Muscle of back (tissue), 11 donors: Measurements from ENCODE around the gene TOM1. TPM values are rescaled to one million over a fixed set of nuclear protein-coding genes. Genes with fewer than 3 reads are reported as not detected.
"Not testable (repeated sequence)": the region's sequence is repeated elsewhere in the genome, so short reads cannot be mapped to it uniquely, and the experiment has no call there.

ENCODE experiments used
- DNase-seq, 3 donors: peaks; one replicate each; pipeline versions ENCODE4 v3.0.0 to v3.0.0-alpha.2; 2013
- polyA plus RNA-seq, 10 donors: library from polyadenylated mRNA; unstranded; fragments of 120-200 nt; gene quantifications; one replicate each; pipeline ENCODE4 v1.2.1, GENCODE V29; 2013; ENCODE audit not compliant: insufficient read length in 10 of 10

The TOM1 gene
- polyA plus RNA-seq, 10 donors = 24.1 to 32.3 (median 30.0) TPM

DNA sequence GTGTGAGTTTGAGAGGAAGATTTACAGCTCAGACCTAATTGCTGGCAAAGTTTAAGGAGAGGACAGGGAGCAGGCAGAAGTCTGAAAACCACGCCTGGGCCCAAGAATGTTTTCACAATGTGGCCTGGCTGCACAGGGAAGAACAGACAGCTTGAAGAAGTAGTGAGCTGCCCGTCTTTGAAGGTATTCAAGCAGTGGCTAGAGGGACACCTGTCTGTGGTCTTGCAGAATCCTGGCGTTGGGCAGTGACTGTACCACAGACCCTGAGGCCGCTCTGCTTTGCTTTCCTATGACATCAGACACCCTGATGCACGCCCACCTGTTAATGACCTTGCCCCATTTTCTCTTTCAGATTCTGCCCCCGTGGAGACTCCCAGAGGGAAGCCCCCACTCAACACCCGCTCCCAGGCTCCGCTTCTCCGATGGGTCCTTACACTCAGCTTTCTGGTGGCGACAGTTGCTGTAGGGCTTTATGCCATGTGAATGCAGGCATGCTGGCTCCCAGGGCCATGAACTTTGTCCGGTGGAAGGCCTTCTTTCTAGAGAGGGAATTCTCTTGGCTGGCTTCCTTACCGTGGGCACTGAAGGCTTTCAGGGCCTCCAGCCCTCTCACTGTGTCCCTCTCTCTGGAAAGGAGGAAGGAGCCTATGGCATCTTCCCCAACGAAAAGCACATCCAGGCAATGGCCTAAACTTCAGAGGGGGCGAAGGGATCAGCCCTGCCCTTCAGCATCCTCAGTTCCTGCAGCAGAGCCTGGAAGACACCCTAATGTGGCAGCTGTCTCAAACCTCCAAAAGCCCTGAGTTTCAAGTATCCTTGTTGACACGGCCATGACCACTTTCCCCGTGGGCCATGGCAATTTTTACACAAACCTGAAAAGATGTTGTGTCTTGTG is 93.7 kb downstream of the TOM1 start:
- DNase-seq = no peak

DNA sequence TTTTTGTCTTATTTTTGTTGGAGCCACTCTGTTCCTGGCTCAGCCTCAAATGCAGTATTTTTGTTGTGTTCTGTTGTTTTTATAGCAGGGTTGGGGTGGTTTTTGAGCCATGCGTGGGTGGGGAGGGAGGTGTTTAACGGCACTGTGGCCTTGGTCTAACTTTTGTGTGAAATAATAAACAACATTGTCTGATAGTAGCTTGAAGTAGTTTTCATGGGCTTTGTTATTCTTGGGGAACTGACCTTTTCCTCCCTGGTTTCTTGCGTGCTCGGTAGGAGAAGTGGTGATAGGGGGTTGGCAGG is 94.3 kb downstream of the TOM1 start:
- DNase-seq = no peak

DNA sequence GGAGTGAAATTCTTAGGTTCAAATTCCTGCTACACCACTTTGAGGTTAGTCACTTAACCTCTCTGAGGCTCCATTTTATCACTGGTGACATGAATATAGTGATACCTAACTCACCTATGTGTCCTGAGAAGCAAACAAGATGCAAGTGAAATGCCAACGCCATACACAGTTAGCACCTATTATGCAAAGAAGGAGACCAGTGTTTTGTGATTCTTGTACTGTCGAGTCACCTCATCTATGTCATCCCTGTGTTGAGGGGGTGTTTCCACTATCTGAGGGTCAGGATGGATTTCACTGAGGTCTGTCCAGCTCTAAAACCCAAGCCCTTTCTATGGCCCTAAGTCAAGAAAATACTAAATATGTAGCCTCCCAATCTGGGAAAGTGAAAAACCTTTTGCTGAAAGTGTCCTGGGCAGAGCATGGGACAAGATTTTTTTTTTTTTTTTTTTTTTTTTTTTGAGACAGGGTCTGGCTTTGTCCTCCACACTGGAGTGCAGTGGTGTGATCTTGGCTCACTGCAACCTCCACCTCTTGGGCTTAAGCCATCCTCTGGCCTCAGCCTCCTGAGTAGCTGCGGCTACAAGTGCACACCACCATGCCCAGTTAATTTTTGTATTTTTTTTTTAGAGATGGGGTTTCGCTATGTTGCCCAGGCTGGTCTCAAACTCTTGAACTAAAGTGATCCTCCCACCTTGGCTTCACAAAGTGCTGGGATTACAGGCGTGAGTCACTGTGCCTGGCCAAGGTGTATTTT is 95.3 kb downstream of the TOM1 start:
- DNase-seq = no peak

DNA sequence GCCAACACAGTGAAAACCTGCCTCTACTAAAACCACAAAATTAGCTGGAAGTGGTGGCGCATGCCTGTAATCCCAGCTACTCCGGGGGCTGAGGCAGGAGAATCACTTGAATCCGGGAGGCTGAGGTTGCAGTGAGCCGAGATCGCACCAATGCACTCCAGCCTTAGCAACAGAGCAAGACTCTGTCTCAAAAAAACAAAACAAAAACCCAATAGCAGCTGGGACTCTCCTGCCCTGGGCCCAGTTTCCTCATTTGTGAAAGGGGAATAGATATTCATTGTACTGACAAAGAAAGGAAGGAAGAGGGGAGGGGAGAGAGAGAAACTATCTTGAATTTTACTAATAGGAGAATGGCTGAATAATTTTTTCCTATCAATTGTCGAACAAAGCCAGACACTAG is 96.9 kb downstream of the TOM1 start:
- not testable (repeated sequence) for DNase-seq

DNA sequence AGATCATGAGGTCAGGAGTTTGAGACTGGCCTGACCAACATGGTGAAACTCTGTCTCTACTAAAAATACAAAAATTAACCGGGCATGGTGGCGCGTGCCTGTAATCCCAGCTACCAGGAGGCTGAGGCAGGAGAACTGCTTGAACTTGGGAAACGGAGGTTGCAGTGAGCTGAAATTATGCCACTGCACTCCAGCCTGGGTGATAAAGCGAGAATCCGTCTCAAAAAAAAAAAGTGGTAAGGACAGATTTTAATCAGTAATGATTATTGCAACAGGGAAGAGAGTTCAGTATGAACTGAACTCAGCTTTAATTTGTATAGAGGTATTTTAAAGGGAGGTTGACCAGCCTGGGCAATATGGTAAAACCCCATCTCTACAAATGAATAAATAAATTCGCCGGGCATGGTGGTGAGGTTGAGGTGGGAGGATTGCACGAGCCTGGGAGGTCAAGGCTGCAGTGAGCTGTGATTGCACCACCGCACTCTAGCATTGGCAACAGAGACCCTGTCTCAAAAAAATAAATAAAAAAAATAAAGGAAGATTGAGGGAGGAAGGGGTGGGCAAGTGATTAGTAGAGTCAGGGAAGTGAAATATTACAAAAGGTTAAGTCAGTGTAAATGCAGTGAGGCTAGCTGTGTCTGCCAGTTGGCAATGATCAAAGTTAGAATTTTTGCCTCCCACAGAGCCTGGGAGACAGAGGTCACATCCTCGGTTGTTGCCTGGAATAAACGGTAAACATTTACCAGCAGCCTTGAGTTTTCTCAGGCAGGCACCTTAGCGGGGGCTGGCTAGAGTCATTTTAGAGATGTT is 97.6 kb downstream of the TOM1 start:
- no peak for DNase-seq

Other genes starting within 250 kb of the TOM1 start
- gene ISX, start 233.7 kb upstream of the TOM1 start, polyA plus RNA-seq = under 1 TPM in 1 of 10 donors, not detected in 9; 0.16 TPM
- gene HMGXB4, start 42.4 kb upstream of the TOM1 start, polyA plus RNA-seq = 10 to 100 TPM; 12.6 to 18.6 (median 15.1) TPM
- 10 to 100 TPM; 12.1 to 32.2 (median 17.1) TPM for gene HMOX1, start 81.2 kb downstream of the TOM1 start, polyA plus RNA-seq
- 10 to 100 TPM; 24.0 to 52.3 (median 31.3) TPM for gene MCM5, start 100.2 kb downstream of the TOM1 start, polyA plus RNA-seq
- 10 to 100 TPM in 8 of 10 donors, 1 to 10 TPM in 2; 7.6 to 17.1 (median 15.4) TPM for gene RASD2, start 240.9 kb downstream of the TOM1 start, polyA plus RNA-seq